ENCODE measurements around the gene ZNF174. TPM values are rescaled to one million over a fixed set of nuclear protein-coding genes. Genes with fewer than 3 reads are reported as not detected.

ZNF174 gene
- total RNA-seq, 6 donors from 2014 or later = 9.0 to 30.4 (median 10.6) TPM

- DNase-seq = no peak
- no peak overlapping the region for H3K27ac ChIP-seq
- no peak for ATAC-seq (ENCODE audit: low FRiP score in 2 of 2)
- H3K4me3 ChIP-seq = no peak overlapping the region
- TF ChIP-seq POLR2AphosphoS5 (IDR thresholded peaks at IDR 0.05) (no peak), POLR2A (IDR thresholded peaks at IDR 0.05) (no peak), CTCF (IDR thresholded peaks at IDR 0.05) (no peak), EP300 (IDR thresholded peaks at IDR 0.05) (no peak)
- H3K9me3 ChIP-seq = no peaks in the 10 kb centered on the region
- H3K36me3 ChIP-seq = peaks cover 0 to 8% (median 2%) of the 10 kb centered on the region in 4 donors
- WGBS, 2 donors = 85 to 90% methylated on average over 5 of the region's 5 CpGs
- peaks cover 16 to 24% (median 17%) of the 10 kb centered on the region in 4 donors for H3K4me1 ChIP-seq
- no peaks in the 10 kb centered on the region for H3K27me3 ChIP-seq
Measured at GRCh38 chr16:3454093-3454492, 53.1 kb downstream of the ZNF174 start.

- DNase-seq (no peak), ATAC-seq (ENCODE audit: low FRiP score in 2 of 2) (no peak)
- H3K4me3 ChIP-seq = no peak overlapping the region
- H3K27me3 ChIP-seq = no peaks in the 10 kb centered on the region
- peaks cover 0 to 4% (median 0%) of the 10 kb centered on the region in 4 donors for H3K36me3 ChIP-seq
- TF ChIP-seq POLR2AphosphoS5 (IDR thresholded peaks at IDR 0.05) (no peak), CTCF (IDR thresholded peaks at IDR 0.05) (no peak), EP300 (IDR thresholded peaks at IDR 0.05) (no peak), POLR2A (IDR thresholded peaks at IDR 0.05) (no peak)
- peaks cover 22 to 30% (median 23%) of the 10 kb centered on the region in 4 donors for H3K4me1 ChIP-seq
- no peaks in the 10 kb centered on the region for H3K9me3 ChIP-seq
- WGBS, 2 donors = 80 to 85% methylated on average over 10 of the region's 10 CpGs
- H3K27ac ChIP-seq = no peak overlapping the region
Measured at GRCh38 chr16:3454631-3455147, 53.7 kb downstream of the ZNF174 start.

GRCh38 chr16:3457434-3458252, 56.6 kb downstream of the ZNF174 start:
- peak overlapping the region; percentile 70 to 96 (median 86) for H3K4me3 ChIP-seq
- DNase-seq (peak; percentile 91 to 99), ATAC-seq (ENCODE audit: low FRiP score in 2 of 2) (peak; percentile 95 to 99)
- H3K27me3 ChIP-seq = no peaks in the 10 kb centered on the region
- H3K36me3 ChIP-seq = no peaks in the 10 kb centered on the region
- H3K9me3 ChIP-seq = no peaks in the 10 kb centered on the region
- TF ChIP-seq CTCF (IDR thresholded peaks at IDR 0.05) (peak; percentile 55 to 85 (median 80)), EP300 (IDR thresholded peaks at IDR 0.05) (no peak), POLR2AphosphoS5 (IDR thresholded peaks at IDR 0.05) (peak; percentile 61 to 65), POLR2A (IDR thresholded peaks at IDR 0.05) (peak in 3 of 4 donors; percentile 47 to 83 (median 71))
- H3K4me1 ChIP-seq = peaks cover 29 to 56% (median 44%) of the 10 kb centered on the region in 4 donors
- peak overlapping the region; percentile 96 to 99 (median 98) for H3K27ac ChIP-seq
- 0 to 1% methylated on average over 20 to 27 of the region's 83 CpGs for WGBS, 2 donors

DNA sequence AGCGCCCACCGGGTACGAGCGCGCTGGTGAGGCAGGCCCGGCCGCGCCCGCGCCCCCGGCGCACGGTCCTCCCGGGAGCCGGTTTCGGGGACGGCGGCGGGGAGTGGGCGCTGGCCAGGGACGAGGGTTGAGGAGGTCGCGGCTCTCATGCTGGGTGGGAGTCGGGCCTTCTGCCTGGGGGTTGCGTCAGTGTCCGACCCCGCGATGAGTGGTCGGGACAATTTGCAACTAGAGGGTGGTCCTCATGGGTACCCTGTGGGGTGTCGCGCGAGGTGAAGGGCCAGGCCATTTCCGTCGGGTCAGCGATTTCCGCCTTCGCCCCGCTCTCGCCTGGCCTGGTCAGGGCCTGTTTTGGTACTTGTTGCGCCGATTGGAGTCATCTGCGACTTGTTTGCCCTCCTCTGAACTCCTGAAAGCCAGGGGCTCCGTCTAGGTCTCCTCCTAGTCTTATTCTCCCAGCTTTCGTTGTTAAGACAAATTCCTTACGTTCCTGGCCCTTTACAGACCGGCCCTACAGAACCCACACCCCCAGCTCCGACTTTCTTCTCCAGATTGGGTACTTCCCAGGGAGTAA, 57.4 kb downstream of the ZNF174 start:
- Histone ChIP-seq H3K27ac (peak overlapping the region; percentile 96 to 99 (median 98)), H3K4me1 (peaks cover 32 to 56% (median 44%) of the 10 kb centered on the region in 4 donors), H3K27me3 (no peaks in the 10 kb centered on the region), H3K36me3 (no peaks in the 10 kb centered on the region), H3K9me3 (no peaks in the 10 kb centered on the region), H3K4me3 (peak overlapping the region; percentile 70 to 96 (median 86))
- WGBS, 2 donors = 0 to 1% methylated on average over 8 to 15 of the region's 47 CpGs
- TF ChIP-seq POLR2AphosphoS5 (IDR thresholded peaks at IDR 0.05) (no peak), EP300 (IDR thresholded peaks at IDR 0.05) (no peak), CTCF (IDR thresholded peaks at IDR 0.05) (no peak), POLR2A (IDR thresholded peaks at IDR 0.05) (no peak)
- ATAC-seq (ENCODE audit: low FRiP score in 2 of 2) = peak; percentile 28 to 40
- DNase-seq = no peak

Measured in upper lobe of left lung (tissue), 6 donors.